Activated CD4-positive, alpha-beta T cell treated with anti-CD3 and anti-CD28 coated beads for 4 hours (primary cell): ENCODE measurements around the gene MACROD2.

ENCODE experiments used
- DNase-seq, 2 donors: peaks; one replicate each; pipeline ENCODE4 v3.0.0-alpha.2; 2020

MACROD2 gene

GRCh38 chr20:14677455-14677854 is 682.1 kb downstream of the MACROD2 start:
- no peak for DNase-seq

DNA sequence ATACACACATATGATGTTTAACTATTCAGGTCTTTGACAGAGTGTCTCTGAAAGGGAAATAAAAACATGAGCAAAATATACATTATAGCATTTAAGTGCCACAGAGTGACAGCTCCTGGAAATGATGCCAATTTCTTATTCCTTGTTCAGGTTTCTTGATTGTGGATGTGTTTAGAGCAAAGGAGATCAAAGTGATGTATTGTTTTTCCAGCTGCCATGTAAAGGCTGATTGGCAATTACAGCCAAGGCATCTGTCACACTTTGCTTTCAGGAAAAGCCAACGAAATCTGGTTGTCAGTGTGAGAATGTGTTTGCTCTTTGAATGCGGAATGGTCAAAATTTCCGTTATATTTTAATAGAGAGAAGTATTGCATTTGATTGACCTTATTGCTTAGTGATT is 689.9 kb downstream of the MACROD2 start:
- DNase-seq: no peak

- no peak for DNase-seq
Measured at GRCh38 chr20:14687313-14687712, 692.0 kb downstream of the MACROD2 start.

GRCh38 chr20:14688005-14688404 is 692.7 kb downstream of the MACROD2 start:
- no peak for DNase-seq

DNA sequence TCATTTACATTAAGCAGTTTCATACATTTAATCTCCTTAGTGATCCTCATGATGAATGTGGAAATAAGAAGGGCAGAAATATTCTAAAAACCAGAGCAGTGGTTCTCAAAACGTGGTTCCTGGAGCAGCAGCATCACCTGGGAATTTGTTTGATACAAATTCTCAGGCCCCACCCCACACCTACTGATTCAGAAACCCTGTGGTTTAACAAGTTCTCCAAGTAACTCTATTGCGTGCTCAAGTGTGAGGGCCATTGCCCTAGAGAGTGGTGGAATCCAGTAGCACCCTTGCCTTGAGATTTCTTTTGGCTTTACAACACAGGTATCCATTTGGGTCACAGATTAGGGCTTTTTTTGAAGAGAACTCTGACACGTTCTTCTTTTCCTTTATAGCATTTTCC is 696.7 kb downstream of the MACROD2 start:
- DNase-seq: no peak

DNA sequence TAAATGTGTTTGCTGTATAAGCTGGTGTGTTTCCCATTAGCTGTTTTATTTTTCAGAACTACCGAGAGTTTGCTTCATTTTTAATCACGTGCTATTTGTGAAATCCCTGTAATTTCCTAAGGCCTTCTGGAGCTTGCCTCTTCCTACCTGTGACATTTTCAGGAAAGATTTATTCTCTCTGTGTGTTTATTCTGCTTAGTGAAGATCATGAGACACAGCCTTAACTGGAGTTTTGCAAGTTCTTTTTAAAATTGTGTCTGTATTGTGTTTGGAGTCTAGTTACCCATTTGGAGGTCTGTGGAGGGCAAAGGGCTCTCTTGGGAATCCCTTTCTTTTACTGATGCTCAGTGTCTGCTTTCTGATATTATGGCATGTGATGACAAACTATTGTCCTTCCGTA is 701.2 kb downstream of the MACROD2 start:
- no peak for DNase-seq

- no peak for DNase-seq
Measured at GRCh38 chr20:14696937-14697336, 701.6 kb downstream of the MACROD2 start.

GRCh38 chr20:14698125-14698524 is 702.8 kb downstream of the MACROD2 start:
- no peak for DNase-seq

DNA sequence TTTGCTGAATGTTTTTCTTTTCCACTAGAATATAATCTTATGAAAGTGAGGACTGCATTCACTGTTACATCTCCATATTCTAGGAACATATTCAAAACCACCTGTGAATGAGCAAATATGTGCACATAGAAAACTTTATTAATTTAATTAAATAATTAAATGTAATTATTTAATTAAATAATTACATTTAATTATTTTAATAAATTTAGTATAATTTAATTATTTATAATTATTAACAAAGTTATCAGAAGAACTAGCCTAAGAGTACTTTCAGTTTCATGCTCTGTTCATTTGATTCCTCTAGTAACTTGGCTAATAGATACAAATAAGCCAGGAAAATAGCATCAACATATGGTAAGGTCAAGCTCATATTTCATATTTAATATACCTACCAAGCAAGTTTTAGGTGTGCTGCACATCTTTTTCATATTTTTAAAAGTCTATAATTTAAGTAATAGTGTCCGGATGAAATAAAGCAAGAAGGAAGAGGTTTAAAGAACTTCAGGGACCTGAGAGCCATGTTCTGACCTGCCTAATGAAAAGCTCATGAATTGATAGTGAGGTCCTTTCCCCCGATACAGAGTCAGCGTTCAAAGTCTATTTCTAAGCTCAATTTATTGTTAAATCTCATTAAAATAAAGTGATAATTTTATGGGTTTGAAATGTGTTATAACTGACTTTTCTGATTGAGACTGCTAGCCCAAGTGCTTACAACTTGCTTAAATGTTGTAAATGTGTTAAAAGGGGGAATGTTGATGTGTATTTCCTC is 703.5 kb downstream of the MACROD2 start:
- no peak for DNase-seq

- no peak for DNase-seq
Measured at GRCh38 chr20:14700639-14700960, 705.3 kb downstream of the MACROD2 start.

- no peak for DNase-seq
Measured at GRCh38 chr20:14701326-14701725, 706.0 kb downstream of the MACROD2 start.

GRCh38 chr20:14706555-14706954 is 711.2 kb downstream of the MACROD2 start:
- DNase-seq: no peak

GRCh38 chr20:14707026-14707680 is 711.8 kb downstream of the MACROD2 start:
- DNase-seq: no peak

- DNase-seq: no peak
Measured at GRCh38 chr20:14707865-14708596, 712.7 kb downstream of the MACROD2 start.

GRCh38 chr20:14709439-14709838 is 714.1 kb downstream of the MACROD2 start:
- DNase-seq: no peak

DNA sequence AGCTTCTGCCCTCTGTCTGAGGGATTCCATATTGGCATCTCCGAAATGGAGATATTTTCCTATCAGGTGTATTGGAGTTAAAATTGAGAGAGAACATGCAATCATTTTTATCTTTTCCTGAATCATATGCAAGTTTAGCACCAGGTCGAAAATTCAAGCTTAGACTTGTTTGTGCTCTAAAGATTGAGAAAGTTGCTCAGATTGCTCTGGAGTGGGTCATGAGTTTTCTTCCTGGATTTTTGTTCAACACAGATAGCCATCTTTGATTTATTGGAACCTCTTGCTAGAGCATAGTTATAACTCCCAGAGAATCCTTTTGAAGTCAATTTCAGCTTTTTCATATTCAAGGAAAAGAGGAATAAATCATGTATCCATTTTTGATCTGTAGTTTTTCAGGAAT is 715.6 kb downstream of the MACROD2 start:
- no peak for DNase-seq

DNA sequence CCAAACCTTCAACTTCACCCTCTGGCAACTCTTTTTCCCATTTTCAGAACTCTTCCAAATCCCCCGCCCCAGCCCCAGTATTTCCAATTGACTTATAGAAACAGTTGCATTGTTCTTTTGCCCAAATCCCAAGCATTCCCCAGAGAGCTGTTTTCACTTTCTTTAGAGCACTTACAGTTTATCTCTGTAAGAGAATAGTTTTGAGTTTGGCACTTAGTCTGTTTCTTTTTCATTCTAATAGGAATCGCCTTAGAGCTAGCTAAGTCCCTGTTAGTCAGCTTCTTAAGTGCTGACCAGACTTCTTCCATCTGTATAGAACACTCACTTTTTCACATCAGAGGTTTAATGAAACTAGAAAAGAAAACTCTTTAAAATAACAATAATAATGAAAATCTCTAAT is 716.3 kb downstream of the MACROD2 start:
- DNase-seq: no peak

DNA sequence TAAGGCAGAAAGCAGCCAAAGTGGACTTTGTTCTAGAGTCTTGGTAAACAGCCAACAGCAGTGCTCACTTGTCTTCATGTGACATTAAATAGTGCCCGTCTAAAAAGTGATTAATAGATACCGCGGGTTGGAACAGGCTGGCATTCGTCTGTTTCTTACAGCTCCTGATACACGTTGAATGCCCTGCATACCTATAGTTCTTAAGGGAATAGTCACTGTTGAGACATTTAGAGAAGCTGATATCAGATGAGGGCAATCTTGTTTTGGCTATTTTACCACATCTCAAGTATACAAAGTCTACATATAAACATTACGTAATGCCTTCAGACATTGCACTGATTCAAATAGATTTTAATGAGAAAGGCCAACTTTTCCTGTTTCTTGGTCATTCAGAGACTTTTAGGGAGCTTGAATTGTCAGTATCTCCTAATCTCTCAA is 717.0 kb downstream of the MACROD2 start:
- no peak for DNase-seq

- no peak for DNase-seq
Measured at GRCh38 chr20:14715400-14715799, 720.1 kb downstream of the MACROD2 start.

DNA sequence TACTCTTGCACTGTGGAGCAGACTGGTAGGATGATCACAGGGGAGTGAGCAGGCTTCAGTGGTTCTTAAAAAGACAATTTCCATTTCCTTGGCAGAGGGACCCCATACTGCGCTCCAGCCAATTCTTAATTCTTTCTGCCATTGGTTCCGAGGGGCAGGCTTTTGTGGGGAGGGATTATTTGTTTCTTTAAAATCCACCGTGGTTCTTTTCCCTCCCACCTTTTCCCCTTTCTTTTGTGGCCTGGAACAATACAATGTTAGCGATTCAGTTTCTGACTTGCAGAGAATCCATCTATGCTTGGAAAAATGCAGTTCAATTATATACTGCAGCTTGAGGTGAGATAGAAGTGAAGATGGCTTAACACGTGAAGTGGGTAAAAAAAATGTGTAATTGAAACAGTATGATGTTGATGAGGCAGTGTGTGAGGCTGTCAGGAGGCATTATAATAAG is 721.1 kb downstream of the MACROD2 start:
- DNase-seq: no peak

DNA sequence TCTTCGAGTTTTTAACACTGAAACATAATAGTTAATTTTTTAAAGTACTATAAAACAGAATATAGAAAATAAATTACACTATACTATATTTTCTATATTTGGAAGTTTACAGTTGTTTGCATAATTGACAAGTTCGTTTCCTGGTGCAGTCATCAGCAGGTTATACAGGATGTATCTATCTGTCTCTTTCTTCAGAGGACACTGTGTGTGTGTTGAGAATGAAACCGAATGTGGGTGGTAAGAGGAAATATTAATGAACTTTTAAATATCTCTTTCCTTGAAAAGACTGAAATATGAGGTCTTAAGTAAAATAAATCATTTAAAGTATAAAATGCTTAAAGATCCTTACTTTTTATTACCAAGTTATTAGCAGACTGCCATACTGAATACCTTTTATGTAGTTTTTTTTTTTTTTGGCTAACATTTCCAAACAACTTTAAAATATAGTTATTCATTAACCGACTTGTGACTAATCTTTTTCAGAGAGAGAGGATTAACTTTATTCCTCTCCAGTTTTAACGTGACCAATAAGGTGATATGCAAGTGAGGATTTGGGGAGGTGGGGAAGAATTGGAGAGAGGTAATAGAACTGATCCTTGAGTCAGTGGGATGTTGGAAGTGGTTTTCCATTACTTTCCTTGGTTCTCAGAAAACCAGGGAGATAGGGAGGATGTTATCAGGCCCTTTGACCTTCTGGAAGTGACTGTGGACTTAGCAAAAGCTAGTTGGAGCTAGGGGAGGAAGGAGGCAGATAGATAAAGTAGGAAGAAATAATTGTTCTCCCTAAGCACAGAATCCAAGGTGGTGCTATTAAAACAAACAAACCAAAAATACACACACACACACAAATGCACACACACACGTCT is 722.1 kb downstream of the MACROD2 start:
- DNase-seq: no peak

- no peak for DNase-seq
Measured at GRCh38 chr20:14720251-14720650, 724.9 kb downstream of the MACROD2 start.

GRCh38 chr20:14721926-14722452 is 726.7 kb downstream of the MACROD2 start:
- no peak for DNase-seq
